Measurements from ENCODE around the gene ARSD.

The ARSD gene

GRCh38 chrX:2875798-2876399 lies 53.2 kb downstream of the ARSD start (continued):
- TF ChIP-seq POU6F1 (CRISPR knock-in tag; IDR thresholded peaks at IDR 0.05; ENCODE audit: borderline replicate concordance, low read depth) (no peak), ZNF565 (CRISPR knock-in tag; conservative IDR thresholded peaks at IDR 0.05; ENCODE audit: low read depth) (no peak), OSR1 (CRISPR knock-in tag; IDR thresholded peaks at IDR 0.05) (no peak), ZFP3 (CRISPR knock-in tag; IDR thresholded peaks at IDR 0.05) (no peak), SNAI2 (CRISPR knock-in tag; IDR thresholded peaks at IDR 0.05) (no peak), ZFP30 (CRISPR knock-in tag; IDR thresholded peaks at IDR 0.05) (no peak), ESRRG (CRISPR knock-in tag; IDR thresholded peaks at IDR 0.05) (no peak), PPARA (CRISPR knock-in tag; IDR thresholded peaks at IDR 0.05; ENCODE audit: borderline replicate concordance) (no peak), PATZ1 (CRISPR knock-in tag; IDR thresholded peaks at IDR 0.05; ENCODE audit: borderline replicate concordance) (no peak)

GRCh38 chrX:2875136-2875481 lies 54.0 kb downstream of the ARSD start:
- TF ChIP-seq ESRRG (CRISPR knock-in tag; IDR thresholded peaks at IDR 0.05), result no peak
- no peak for ATAC-seq

GRCh38 chrX:2874222-2875135 lies 54.7 kb downstream of the ARSD start:
- TF ChIP-seq ZC3H10 (CRISPR knock-in tag; IDR thresholded peaks at IDR 0.05), result no peak
- TF ChIP-seq TSHZ2 (CRISPR knock-in tag; IDR thresholded peaks at IDR 0.05), result no peak
- TF ChIP-seq ZFP3 (CRISPR knock-in tag; IDR thresholded peaks at IDR 0.05), result no peak
- TF ChIP-seq POU6F1 (CRISPR knock-in tag; IDR thresholded peaks at IDR 0.05; ENCODE audit: borderline replicate concordance, low read depth), result no peak
- TF ChIP-seq ESRRG (CRISPR knock-in tag; IDR thresholded peaks at IDR 0.05), result no peak
- no peak for TF ChIP-seq SNAI2 (CRISPR knock-in tag; IDR thresholded peaks at IDR 0.05)
- TF ChIP-seq PPARA (CRISPR knock-in tag; IDR thresholded peaks at IDR 0.05; ENCODE audit: borderline replicate concordance), result no peak
- no peak for TF ChIP-seq TOX (CRISPR knock-in tag; IDR thresholded peaks at IDR 0.05; ENCODE audit: borderline replicate concordance)
- no peak for TF ChIP-seq CSRNP3 (CRISPR knock-in tag; IDR thresholded peaks at IDR 0.05)
- TF ChIP-seq ZFP30 (CRISPR knock-in tag; IDR thresholded peaks at IDR 0.05), result no peak
- no peak for TF ChIP-seq ZNF8 (CRISPR knock-in tag; IDR thresholded peaks at IDR 0.05)
- no peak for TF ChIP-seq CSDC2 (CRISPR knock-in tag; IDR thresholded peaks at IDR 0.05)
- no peak for TF ChIP-seq ZNF565 (CRISPR knock-in tag; conservative IDR thresholded peaks at IDR 0.05; ENCODE audit: low read depth)
- no peak for TF ChIP-seq CREB5 (CRISPR knock-in tag; IDR thresholded peaks at IDR 0.05; ENCODE audit: low read depth)
- TF ChIP-seq ZNF70 (CRISPR knock-in tag; IDR thresholded peaks at IDR 0.05), result no peak
- TF ChIP-seq ISL1 (CRISPR knock-in tag; IDR thresholded peaks at IDR 0.05), result no peak
- TF ChIP-seq PATZ1 (CRISPR knock-in tag; IDR thresholded peaks at IDR 0.05; ENCODE audit: borderline replicate concordance), result no peak
- no peak for TF ChIP-seq GLIS3 (CRISPR knock-in tag; IDR thresholded peaks at IDR 0.05)
- ATAC-seq, result no peak
